Measurements from ENCODE around the gene NEK6.

NEK6 gene

DNA sequence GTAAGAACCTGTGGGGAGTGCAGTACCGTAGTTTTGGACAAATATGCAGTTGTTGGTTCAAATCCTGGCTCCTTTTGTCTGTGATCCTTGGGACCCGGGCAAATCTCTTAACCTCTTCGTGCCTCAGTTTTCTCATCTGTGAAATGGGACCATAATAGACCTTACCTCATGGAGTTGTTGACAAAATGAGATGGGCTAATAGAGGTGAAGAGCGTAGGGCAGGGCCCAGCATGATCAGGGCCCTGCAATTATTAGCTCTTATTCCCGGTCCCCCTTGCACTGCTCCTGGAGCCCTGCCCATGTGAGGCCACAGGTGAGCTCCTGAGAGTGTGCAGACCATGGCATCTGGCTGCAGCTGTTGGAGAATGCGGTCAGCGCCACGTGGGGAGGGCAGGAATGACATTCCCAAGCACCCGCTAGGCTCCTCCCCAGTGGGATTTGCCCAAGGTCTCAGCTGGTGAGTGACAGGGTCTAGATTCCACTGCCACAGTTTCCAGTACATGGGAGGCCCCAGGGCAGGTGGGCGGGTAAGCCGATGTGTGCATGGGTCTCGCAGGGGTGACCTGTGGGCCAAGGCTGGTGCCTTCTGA is 41.0 kb downstream of the NEK6 start:
- peaks cover 46% of the 10 kb centered on the region for H3K4me1 ChIP-seq (ENCODE audit: control insufficient read depth, insufficient read depth, low read length)
- peaks cover 9% of the 10 kb centered on the region; the same call in 1 of the 2 replicates for H3K36me3 ChIP-seq (ENCODE audit: control insufficient read depth, insufficient read depth, low read length)

DNA sequence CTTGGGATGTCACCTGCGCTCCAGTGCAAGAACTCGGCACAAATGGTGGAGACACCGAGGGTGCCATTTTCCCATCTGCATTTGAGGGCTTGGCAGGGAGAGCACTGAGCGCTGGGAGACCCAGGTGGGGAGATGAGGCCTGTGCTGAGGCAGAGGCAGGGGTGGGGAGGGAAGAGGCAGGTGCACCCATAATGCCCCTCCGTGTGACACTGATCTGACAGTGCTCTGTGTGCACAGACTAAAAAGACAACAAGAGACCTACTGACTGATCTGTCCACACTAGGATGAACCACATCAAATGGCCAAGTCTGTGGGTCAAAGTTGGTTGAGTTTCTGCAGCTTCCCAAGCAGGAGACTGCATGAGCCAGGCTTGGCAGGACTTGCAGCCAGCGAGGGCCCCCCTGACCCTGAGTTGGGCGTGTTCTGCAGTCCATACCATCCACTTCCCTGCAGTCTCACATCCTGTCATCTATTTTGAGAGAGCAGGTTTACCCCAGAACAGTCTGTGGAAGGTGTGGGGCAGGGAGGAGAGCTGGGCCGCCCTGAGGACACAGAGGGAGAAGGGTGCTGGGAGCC is 41.9 kb downstream of the NEK6 start:
- no peak overlapping the region for H3K27ac ChIP-seq (ENCODE audit: low read depth, low read length)
- H3K9me3 ChIP-seq (ENCODE audit: control insufficient read depth, insufficient read depth, low read depth, low read length): no peaks in the 10 kb centered on the region
- H3K4me1 ChIP-seq (ENCODE audit: control insufficient read depth, insufficient read depth, low read length): peaks cover 46% of the 10 kb centered on the region

More for the DNA sequence above, 41.0 kb downstream of the NEK6 start:
- H3K9ac ChIP-seq (ENCODE audit: low read length): no peak overlapping the region
- H3K27me3 ChIP-seq (ENCODE audit: control insufficient read depth, insufficient read depth, low read length): no peaks in the 10 kb centered on the region
- H3K4me3 ChIP-seq (ENCODE audit: low read depth, low read length): no peak overlapping the region
- H3K27ac ChIP-seq (ENCODE audit: low read depth, low read length): no peak overlapping the region
- no peaks in the 10 kb centered on the region for H3K9me3 ChIP-seq (ENCODE audit: control insufficient read depth, insufficient read depth, low read depth, low read length)

DNA sequence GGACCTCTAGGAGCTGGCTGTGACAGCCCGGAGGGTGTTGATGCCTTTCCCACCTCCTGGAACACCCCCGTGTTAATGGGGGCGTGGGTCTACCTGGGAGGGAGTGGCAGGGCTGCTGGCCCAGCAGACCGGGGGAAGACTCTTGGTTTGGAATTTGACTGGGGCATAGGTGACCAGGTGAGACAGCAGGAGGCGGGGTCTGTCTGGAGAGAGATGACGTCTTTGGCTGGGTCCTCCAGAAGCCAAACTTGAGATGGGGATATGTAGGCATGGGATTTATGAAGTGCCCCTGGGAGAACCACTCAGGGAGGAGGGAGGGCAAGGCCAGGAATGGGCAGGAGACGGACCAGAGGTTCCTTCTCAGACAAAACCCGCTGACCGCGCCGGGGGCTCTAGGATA is 42.6 kb downstream of the NEK6 start:
- Histone ChIP-seq H3K4me3 (ENCODE audit: low read depth, low read length) (no peak overlapping the region), H3K27me3 (ENCODE audit: control insufficient read depth, insufficient read depth, low read length) (no peaks in the 10 kb centered on the region), H3K36me3 (ENCODE audit: control insufficient read depth, insufficient read depth, low read length) (peaks cover 9% of the 10 kb centered on the region; the same call in 1 of the 2 replicates), H3K4me1 (ENCODE audit: control insufficient read depth, insufficient read depth, low read length) (peaks cover 42% of the 10 kb centered on the region), H3K9me3 (ENCODE audit: control insufficient read depth, insufficient read depth, low read depth, low read length) (no peaks in the 10 kb centered on the region), H3K9ac (ENCODE audit: low read length) (no peak overlapping the region), H3K27ac (ENCODE audit: low read depth, low read length) (peak overlapping the region; percentile 14; the same call in 1 of the 2 replicates)

More for the DNA sequence above, 41.9 kb downstream of the NEK6 start:
- H3K36me3 ChIP-seq (ENCODE audit: control insufficient read depth, insufficient read depth, low read length): peaks cover 9% of the 10 kb centered on the region; the same call in 1 of the 2 replicates
- H3K4me3 ChIP-seq (ENCODE audit: low read depth, low read length): no peak overlapping the region
- no peak overlapping the region for H3K9ac ChIP-seq (ENCODE audit: low read length)
- H3K27me3 ChIP-seq (ENCODE audit: control insufficient read depth, insufficient read depth, low read length): no peaks in the 10 kb centered on the region

DNA sequence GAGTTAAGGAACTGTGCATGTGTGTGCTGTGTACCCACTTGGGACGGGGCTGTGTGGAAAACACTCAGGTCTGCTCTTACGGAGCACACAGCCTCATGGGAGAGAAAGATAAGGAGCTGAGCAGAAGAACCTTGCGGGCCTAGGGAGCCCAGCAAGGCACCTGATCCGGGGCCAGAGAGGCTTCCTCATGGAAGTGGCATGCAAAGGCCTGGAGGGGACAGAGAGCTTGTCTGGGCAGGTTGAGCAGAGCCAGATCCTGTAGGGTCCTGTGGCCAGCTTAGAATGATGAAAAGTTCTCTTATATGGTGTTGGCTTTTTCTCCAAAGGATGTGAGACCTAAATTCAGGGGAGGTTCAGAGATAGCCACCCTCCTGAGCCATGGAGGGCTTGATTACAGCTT is 45.2 kb downstream of the NEK6 start:
- H3K4me1 ChIP-seq (ENCODE audit: control insufficient read depth, insufficient read depth, low read length): peaks cover 17% of the 10 kb centered on the region; the same call in 1 of the 2 replicates
- H3K9me3 ChIP-seq (ENCODE audit: control insufficient read depth, insufficient read depth, low read depth, low read length): no peaks in the 10 kb centered on the region
- H3K36me3 ChIP-seq (ENCODE audit: control insufficient read depth, insufficient read depth, low read length): peaks cover 9% of the 10 kb centered on the region; the same call in 1 of the 2 replicates
- H3K4me3 ChIP-seq (ENCODE audit: low read depth, low read length): no peak overlapping the region
- no peak overlapping the region for H3K9ac ChIP-seq (ENCODE audit: low read length)
- no peak overlapping the region for H3K27ac ChIP-seq (ENCODE audit: low read depth, low read length)
- H3K27me3 ChIP-seq (ENCODE audit: control insufficient read depth, insufficient read depth, low read length): no peaks in the 10 kb centered on the region

DNA sequence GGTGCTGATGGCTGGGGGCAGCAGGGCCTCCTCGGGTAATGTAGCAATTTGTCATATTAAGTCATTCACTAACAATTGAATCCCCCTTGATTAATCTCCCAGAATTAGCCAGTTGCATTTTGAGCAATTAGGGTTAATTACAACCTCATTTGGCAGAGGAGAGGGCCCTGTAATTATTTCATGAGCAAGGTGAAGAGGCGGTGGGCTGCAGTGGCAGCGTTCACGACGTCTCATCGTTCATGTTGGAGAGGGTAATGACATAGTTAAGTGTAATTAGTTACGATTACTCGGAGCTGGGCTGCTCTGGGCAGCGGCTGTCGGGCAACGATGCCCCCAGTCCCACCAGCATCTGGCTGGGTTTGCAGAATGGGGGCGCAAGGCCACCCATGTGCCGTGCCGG is 46.0 kb downstream of the NEK6 start:
- Histone ChIP-seq H3K9ac (ENCODE audit: low read length) (no peak overlapping the region), H3K27ac (ENCODE audit: low read depth, low read length) (no peak overlapping the region), H3K9me3 (ENCODE audit: control insufficient read depth, insufficient read depth, low read depth, low read length) (no peaks in the 10 kb centered on the region), H3K27me3 (ENCODE audit: control insufficient read depth, insufficient read depth, low read length) (no peaks in the 10 kb centered on the region), H3K4me3 (ENCODE audit: low read depth, low read length) (no peak overlapping the region), H3K36me3 (ENCODE audit: control insufficient read depth, insufficient read depth, low read length) (peaks cover 9% of the 10 kb centered on the region; the same call in 1 of the 2 replicates), H3K4me1 (ENCODE audit: control insufficient read depth, insufficient read depth, low read length) (peaks cover 16% of the 10 kb centered on the region; the same call in 1 of the 2 replicates)

DNA sequence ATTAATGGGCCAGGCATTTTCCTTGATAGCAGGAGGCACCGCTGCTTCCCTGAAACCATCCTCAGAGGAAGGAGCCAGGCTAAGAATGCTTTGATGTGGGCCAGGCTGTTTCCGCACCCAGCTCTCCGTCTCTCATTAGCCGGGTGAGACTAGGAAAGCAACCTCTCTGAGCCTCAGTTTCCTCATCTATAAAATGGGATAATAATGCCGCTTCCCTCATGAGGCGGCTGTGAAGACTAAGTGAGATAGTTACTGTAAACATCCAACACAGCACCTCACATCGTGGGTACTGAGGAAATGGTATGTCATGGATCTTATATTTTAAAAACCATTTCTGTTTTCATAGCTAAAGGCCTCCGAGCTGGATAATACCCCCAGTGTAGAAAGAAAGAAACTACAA is 46.5 kb downstream of the NEK6 start:
- peaks cover 9% of the 10 kb centered on the region; the same call in 1 of the 2 replicates for H3K36me3 ChIP-seq (ENCODE audit: control insufficient read depth, insufficient read depth, low read length)

DNA sequence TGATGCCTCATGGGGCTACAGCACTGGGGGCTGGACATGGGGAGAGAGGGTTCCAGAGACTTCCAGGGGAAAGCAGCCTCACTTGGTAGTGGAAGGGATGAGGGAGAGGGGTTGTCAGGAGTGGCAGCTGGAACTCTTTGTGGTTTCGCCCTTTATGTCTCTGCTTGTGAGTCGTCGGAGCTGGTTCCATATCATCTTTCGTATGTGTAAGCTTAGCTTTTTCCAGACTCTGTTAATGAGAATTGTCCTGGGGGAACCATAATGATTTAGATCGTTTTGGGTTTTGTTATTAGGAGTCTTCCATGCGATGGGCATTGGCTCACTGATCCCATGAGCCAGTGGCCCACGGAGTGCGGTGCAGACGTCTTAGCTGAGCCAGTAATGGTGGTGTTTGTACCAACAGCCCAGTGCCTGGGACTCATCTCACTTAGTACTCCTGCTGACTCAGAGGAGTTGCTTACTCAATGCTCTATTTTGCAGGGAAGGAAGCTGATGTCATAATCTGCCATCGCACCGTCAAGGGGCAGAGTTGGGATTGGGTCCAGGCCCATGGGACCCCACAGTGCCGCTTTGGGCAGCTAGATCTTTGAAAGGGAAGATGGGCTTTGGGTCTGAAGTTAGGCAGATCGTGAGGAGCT is 48.5 kb downstream of the NEK6 start:
- H3K27me3 ChIP-seq (ENCODE audit: control insufficient read depth, insufficient read depth, low read length): no peaks in the 10 kb centered on the region
- H3K4me3 ChIP-seq (ENCODE audit: low read depth, low read length): no peak overlapping the region
- H3K9ac ChIP-seq (ENCODE audit: low read length): no peak overlapping the region
- peaks cover 9% of the 10 kb centered on the region; the same call in 1 of the 2 replicates for H3K36me3 ChIP-seq (ENCODE audit: control insufficient read depth, insufficient read depth, low read length)
- H3K27ac ChIP-seq (ENCODE audit: low read depth, low read length): no peak overlapping the region
- H3K9me3 ChIP-seq (ENCODE audit: control insufficient read depth, insufficient read depth, low read depth, low read length): no peaks in the 10 kb centered on the region
- H3K4me1 ChIP-seq (ENCODE audit: control insufficient read depth, insufficient read depth, low read length): peaks cover 15% of the 10 kb centered on the region; the same call in 1 of the 2 replicates

More for the DNA sequence above, 46.5 kb downstream of the NEK6 start:
- Histone ChIP-seq H3K4me1 (ENCODE audit: control insufficient read depth, insufficient read depth, low read length) (peaks cover 19% of the 10 kb centered on the region; the same call in 1 of the 2 replicates), H3K27me3 (ENCODE audit: control insufficient read depth, insufficient read depth, low read length) (no peaks in the 10 kb centered on the region), H3K9me3 (ENCODE audit: control insufficient read depth, insufficient read depth, low read depth, low read length) (no peaks in the 10 kb centered on the region), H3K27ac (ENCODE audit: low read depth, low read length) (no peak overlapping the region), H3K9ac (ENCODE audit: low read length) (no peak overlapping the region), H3K4me3 (ENCODE audit: low read depth, low read length) (no peak overlapping the region)

DNA sequence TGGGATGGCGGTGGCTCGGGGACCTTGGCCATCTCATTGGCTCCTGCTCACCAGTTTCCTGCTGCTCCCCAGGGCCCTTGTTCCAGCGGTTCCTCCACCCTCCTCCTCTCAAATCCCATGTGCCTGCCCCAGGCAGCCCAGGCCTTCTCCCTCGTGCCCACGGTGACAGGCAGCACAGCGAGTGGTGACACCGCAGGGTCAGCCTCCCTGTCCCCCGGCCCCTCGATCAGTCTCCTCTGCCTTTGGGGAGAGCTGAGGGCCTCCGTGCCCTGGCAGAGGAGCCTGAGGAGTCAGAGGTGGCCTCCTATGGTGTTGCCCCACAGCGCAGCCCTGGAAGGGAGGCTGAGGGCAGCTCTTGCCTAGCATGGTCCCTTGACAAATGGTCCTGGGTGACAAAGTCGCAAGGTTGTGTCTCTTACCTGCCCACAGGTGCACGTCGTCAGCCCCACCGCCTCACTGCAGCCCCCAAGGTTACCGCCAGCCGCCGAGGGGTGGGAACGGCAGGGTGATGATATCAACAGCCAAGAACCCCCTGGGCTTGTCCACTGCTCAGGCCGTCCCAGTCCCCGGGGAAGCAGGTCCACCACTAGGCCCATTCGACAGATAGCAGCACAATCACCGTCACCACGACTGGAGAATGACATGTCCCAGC is 49.8 kb downstream of the NEK6 start:
- Histone ChIP-seq H3K4me1 (ENCODE audit: control insufficient read depth, insufficient read depth, low read length) (peaks cover 15% of the 10 kb centered on the region; the same call in 1 of the 2 replicates), H3K36me3 (ENCODE audit: control insufficient read depth, insufficient read depth, low read length) (peaks cover 5% of the 10 kb centered on the region; the same call in 1 of the 2 replicates), H3K27ac (ENCODE audit: low read depth, low read length) (no peak overlapping the region), H3K9me3 (ENCODE audit: control insufficient read depth, insufficient read depth, low read depth, low read length) (no peaks in the 10 kb centered on the region), H3K27me3 (ENCODE audit: control insufficient read depth, insufficient read depth, low read length) (no peaks in the 10 kb centered on the region), H3K9ac (ENCODE audit: low read length) (no peak overlapping the region), H3K4me3 (ENCODE audit: low read depth, low read length) (no peak overlapping the region)

DNA sequence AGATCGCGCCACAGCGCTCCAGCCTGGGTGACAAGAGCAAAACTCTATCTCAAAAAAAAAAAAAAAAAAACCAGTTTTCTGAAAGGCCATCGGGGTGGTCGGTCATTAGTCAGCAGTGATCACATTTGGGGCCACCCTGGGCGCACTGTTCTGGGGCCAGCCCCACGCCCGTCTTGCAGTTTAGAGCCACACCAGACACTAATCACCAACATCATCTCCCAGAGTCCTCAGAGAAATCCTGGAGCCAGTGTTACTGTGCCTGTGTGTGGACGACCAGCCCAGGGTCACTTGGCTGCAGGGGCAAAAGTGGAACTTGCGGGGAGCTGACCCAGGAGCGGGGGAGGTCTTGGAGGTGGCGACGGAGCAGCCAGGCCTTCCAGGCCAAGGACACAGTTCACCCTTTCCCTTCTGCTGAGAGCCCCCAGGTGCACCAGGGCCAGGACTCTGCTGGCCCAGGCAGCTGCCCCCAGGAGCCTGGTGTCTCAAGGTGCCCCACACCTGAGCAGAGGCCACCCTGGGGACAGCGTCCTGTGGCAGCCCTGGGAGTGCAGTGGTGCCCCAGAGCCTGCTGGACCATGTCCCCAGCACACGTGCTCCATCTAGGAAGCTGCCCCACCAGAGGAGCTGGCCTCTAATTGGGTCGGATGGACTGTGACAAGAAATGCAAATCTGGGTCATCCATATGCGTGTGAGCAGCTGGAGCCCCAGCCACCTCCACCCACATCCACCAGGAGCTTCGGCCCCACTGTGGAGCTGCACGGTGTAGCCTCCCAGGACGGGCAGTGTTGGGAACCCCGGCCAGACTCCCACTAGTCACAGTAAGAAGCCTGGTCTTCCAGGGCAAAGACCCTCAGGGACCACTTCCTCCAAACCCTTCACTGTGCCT is 51.1 kb downstream of the NEK6 start:
- Histone ChIP-seq H3K4me3 (ENCODE audit: low read depth, low read length) (no peak overlapping the region), H3K9ac (ENCODE audit: low read length) (peak overlapping the region; percentile 39), H3K9me3 (ENCODE audit: control insufficient read depth, insufficient read depth, low read depth, low read length) (no peaks in the 10 kb centered on the region), H3K27ac (ENCODE audit: low read depth, low read length) (peak overlapping the region; percentile 74), H3K36me3 (ENCODE audit: control insufficient read depth, insufficient read depth, low read length) (peaks cover 5% of the 10 kb centered on the region; the same call in 1 of the 2 replicates), H3K4me1 (ENCODE audit: control insufficient read depth, insufficient read depth, low read length) (peaks cover 15% of the 10 kb centered on the region; the same call in 1 of the 2 replicates), H3K27me3 (ENCODE audit: control insufficient read depth, insufficient read depth, low read length) (no peaks in the 10 kb centered on the region)

DNA sequence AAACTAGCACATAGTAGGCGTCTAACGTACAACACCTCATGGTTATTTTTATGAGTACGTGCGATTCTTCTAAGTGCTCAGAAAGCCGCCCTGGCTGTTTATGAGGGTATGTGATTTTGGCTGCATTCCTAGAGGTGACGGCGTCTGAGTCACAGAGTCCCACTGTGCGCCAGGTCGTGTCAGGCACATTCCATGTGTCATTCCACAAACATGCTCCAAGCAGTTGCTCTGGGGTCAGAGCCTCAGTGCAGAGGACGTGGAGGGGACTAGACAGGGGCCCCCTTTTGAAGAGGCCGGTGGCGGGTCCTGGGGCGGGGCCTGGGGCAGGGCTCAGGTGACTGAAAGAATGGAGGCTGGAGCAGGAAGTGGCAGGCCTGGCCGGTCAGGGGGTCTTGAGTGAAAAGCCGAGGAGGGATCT is 51.9 kb downstream of the NEK6 start:
- H3K9me3 ChIP-seq (ENCODE audit: control insufficient read depth, insufficient read depth, low read depth, low read length): no peaks in the 10 kb centered on the region
- peak overlapping the region; percentile 74; the same call in 1 of the 2 replicates for H3K27ac ChIP-seq (ENCODE audit: low read depth, low read length)
- no peak overlapping the region for H3K4me3 ChIP-seq (ENCODE audit: low read depth, low read length)
- peak overlapping the region; percentile 68 for H3K9ac ChIP-seq (ENCODE audit: low read length)
- no peaks in the 10 kb centered on the region for H3K27me3 ChIP-seq (ENCODE audit: control insufficient read depth, insufficient read depth, low read length)
- peaks cover 15% of the 10 kb centered on the region; the same call in 1 of the 2 replicates for H3K4me1 ChIP-seq (ENCODE audit: control insufficient read depth, insufficient read depth, low read length)
- H3K36me3 ChIP-seq (ENCODE audit: control insufficient read depth, insufficient read depth, low read length): peaks cover 9% of the 10 kb centered on the region

Data from HUES6 (cell line).